ENCODE results near the gene CCDC157. TPM values are rescaled to one million over a fixed set of nuclear protein-coding genes. Genes with fewer than 3 reads are reported as not detected.

CCDC157 gene
- total and polyA plus RNA-seq, 2 of the 4 experiments (the other 2 are of a cell fraction): 0.90 to 2.2 TPM

DNA sequence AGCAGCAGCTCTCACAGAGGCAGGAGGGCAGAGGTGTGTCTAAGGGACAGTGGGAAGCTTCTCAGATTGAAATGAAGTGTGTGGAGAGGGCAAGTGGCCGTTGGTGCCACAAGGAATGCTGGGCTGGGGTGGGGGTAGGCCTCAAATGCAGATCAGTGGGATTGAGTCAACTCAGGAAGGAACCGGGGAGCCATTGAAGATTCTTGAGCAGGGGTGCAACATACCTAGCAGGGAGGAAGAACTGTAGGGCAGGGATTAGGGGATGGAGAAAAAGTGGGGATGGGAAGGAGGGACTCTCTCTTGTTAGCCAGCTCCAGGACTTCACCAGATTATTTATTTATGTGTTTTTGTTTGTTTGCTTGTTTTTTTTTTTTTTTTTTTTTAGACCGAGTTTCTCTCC lies 37.1 kb downstream of the CCDC157 start:
- Histone ChIP-seq H2BK20ac (ENCODE audit: low read depth, low read length) (no peak overlapping the region), H3K36me3 (ENCODE audit: control insufficient read depth, insufficient read depth, low read length) (no peaks in the 10 kb centered on the region), H2BK120ac (ENCODE audit: low read depth, low read length) (no peak overlapping the region), H3K18ac (ENCODE audit: low read depth, low read length) (no peak overlapping the region), H3K23ac (ENCODE audit: low read depth, low read length) (no peak overlapping the region), H2AK9ac (replicated peaks; ENCODE audit: low read depth, low read length, poor library complexity) (no peak overlapping the region), H3K27me3 (ENCODE audit: control insufficient read depth, insufficient read depth, low read length) (no peaks in the 10 kb centered on the region), H3K4me3 (ENCODE audit: insufficient read depth, low read depth, low read length) (no peak overlapping the region), H4K5ac (ENCODE audit: low read depth, low read length) (no peak overlapping the region), H3K79me1 (ENCODE audit: low read depth in 1 of 2, low read length in 2 of 2) (peaks cover 13 to 23% of the 10 kb centered on the region in 2 experiments), H3K56ac (ENCODE audit: extremely low read depth, insufficient read depth, low read length) (no peak overlapping the region), H3K4ac (ENCODE audit: low read depth, low read length) (no peak overlapping the region), H3K9me1 (ENCODE audit: insufficient read depth, low read length) (peaks cover 17% of the 10 kb centered on the region), H3K14ac (replicated peaks; ENCODE audit: low read depth, low read length) (no peak overlapping the region), H2AFZ (replicated peaks; ENCODE audit: low read length, poor library complexity) (no peak overlapping the region), H3K9ac (ENCODE audit: low read depth, low read length) (no peak overlapping the region), H4K8ac (ENCODE audit: low read depth in 2 of 2, low read length in 2 of 2) (no peak overlapping the region), H2BK15ac (ENCODE audit: low read depth, low read length) (no peak overlapping the region), H2BK5ac (ENCODE audit: low read depth, low read length, poor library complexity, severe bottlenecking) (no peak overlapping the region), H3K4me1 (ENCODE audit: control insufficient read depth, insufficient read depth, low read length) (peaks cover 17% of the 10 kb centered on the region), H4K20me1 (ENCODE audit: insufficient read depth, low read length) (peaks cover 15% of the 10 kb centered on the region), H3K9me3 (ENCODE audit: control insufficient read depth, insufficient read depth, low read length) (no peaks in the 10 kb centered on the region), H4K91ac (ENCODE audit: insufficient read depth, low read depth, low read length) (no peak overlapping the region), H3K4me2 (ENCODE audit: low read depth, low read length) (no peak overlapping the region), H3K27ac (ENCODE audit: insufficient read depth, low read length) (no peak overlapping the region), H2AK5ac (ENCODE audit: low read depth, low read length) (no peak overlapping the region)
- in situ Hi-C loops (cut with MboI; ENCODE audit: low sequenced_read_pairs): loop anchor here (10.0 kb wide), 2 partner anchors 91 to 289 kb away; no protein-coding TSS in a partner anchor
- ATAC-seq (ENCODE audit: low read depth): no peak
- TF ChIP-seq CEBPB (IDR thresholded peaks at IDR 0.05; ENCODE audit: low read depth, low read length) (no peak), CHD1 (IDR thresholded peaks at IDR 0.05; ENCODE audit: low read depth, low read length) (no peak), BHLHE40 (IDR thresholded peaks at IDR 0.05; ENCODE audit: low read depth, low read length) (no peak), FOS (IDR thresholded peaks at IDR 0.05; ENCODE audit: low read depth, low read length) (no peak), NFE2L2 (IDR thresholded peaks at IDR 0.05; ENCODE audit: low read depth, low read length) (no peak), MXI1 (IDR thresholded peaks at IDR 0.05; ENCODE audit: borderline replicate concordance, low read depth, low read length) (no peak), USF2 (IDR thresholded peaks at IDR 0.05; ENCODE audit: low read depth, low read length) (no peak), RCOR1 (IDR thresholded peaks at IDR 0.05; ENCODE audit: insufficient replicate concordance, low read length) (no peak), RAD21 (IDR thresholded peaks at IDR 0.05; ENCODE audit: low read length) (no peak), MAFK (IDR thresholded peaks at IDR 0.05; ENCODE audit: low read depth, low read length) (no peak), RFX5 (IDR thresholded peaks at IDR 0.05; ENCODE audit: low read depth, low read length) (no peak), CTCF (conservative IDR thresholded peaks at IDR 0.05; ENCODE audit: low read depth, low read length) (no peak)
- TF ChIP-seq, protein P1, sequence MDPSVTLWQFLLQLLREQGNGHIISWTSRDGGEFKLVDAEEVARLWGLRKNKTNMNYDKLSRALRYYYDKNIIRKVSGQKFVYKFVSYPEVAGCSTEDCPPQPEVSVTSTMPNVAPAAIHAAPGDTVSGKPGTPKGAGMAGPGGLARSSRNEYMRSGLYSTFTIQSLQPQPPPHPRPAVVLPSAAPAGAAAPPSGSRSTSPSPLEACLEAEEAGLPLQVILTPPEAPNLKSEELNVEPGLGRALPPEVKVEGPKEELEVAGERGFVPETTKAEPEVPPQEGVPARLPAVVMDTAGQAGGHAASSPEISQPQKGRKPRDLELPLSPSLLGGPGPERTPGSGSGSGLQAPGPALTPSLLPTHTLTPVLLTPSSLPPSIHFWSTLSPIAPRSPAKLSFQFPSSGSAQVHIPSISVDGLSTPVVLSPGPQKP (IDR thresholded peaks at IDR 0.05; ENCODE audit: borderline replicate concordance, low read depth, low read length): no peak
- BruUV-seq (replicated peaks): no TSS peak
- POLR2A ChIA-PET (ENCODE audit: unreplicated experiment): no interaction called here
- dilution Hi-C loops (cut with HindIII; ENCODE audit: low sequenced_read_pairs, unreplicated experiment): no loop called here
- DNase-seq: no peak
- CTCF ChIA-PET: interaction anchor here (0.6 kb wide), 1 partner anchor 241 kb away, joined by 3 read pairs; no protein-coding TSS in a partner anchor
- WGBS, 2 experiments (ENCODE audit: extremely low coverage in 2 of 2, insufficient read length in 1 of 2): 22% methylated on average over 1 of the region's 3 CpGs; no CpG with 5 or more reads in 1 of the 2 experiments
- intact Hi-C loops (cut with micrococcal nuclease): no loop called here

Measured in IMR-90 (cell line).